HG03108 (cell line): ENCODE results near the gene NBR1.
"Not testable (repeated sequence)": the region's sequence is repeated elsewhere in the genome, so short reads cannot be mapped to it uniquely, and the experiment has no call there.

Source experiments
- ATAC-seq: cut with Tn5 transposase; IDR thresholded peaks from one replicate; pipeline ENCODE4 v1.9.1; 2021; ENCODE audit warnings: moderate library complexity; ENCODE audit not compliant: unreplicated experiment

NBR1 gene

GRCh38 chr17:43170766-43171585 is at the start of gene NBR1:
NBR1 (plus strand) TSS chr17:43171214; CDS start chr17:43175800, 4,586 bp downstream.
- ATAC-seq = peak; percentile 67

GRCh38 chr17:43125133-43125966 is 45.7 kb upstream of the NBR1 start, which contains the start of gene BRCA1:
BRCA1 (minus strand) TSS chr17:43125364; CDS start chr17:43124096, 1,268 bp downstream.
- peak; percentile 92 for ATAC-seq

- no peak for ATAC-seq
Measured at GRCh38 chr17:43125967-43126910, 44.8 kb upstream of the NBR1 start.

GRCh38 chr17:43126911-43127290 is 44.1 kb upstream of the NBR1 start:
- no peak for ATAC-seq

GRCh38 chr17:43127333-43127876 is 43.6 kb upstream of the NBR1 start:
- ATAC-seq = not testable (repeated sequence)

GRCh38 chr17:43129671-43130010 is 41.4 kb upstream of the NBR1 start:
- no peak for ATAC-seq

GRCh38 chr17:43132117-43132516 is 38.9 kb upstream of the NBR1 start:
- no peak for ATAC-seq

GRCh38 chr17:43133439-43133838 is 37.6 kb upstream of the NBR1 start:
- ATAC-seq = not testable (repeated sequence)

- no peak for ATAC-seq
Measured at GRCh38 chr17:43134774-43135453, 36.1 kb upstream of the NBR1 start.

GRCh38 chr17:43135454-43135819 is 35.6 kb upstream of the NBR1 start:
- ATAC-seq = no peak

- ATAC-seq = not testable (repeated sequence)
Measured at GRCh38 chr17:43136574-43136973, 34.4 kb upstream of the NBR1 start.

GRCh38 chr17:43138531-43138930 is 32.5 kb upstream of the NBR1 start:
- ATAC-seq = not testable (repeated sequence)

GRCh38 chr17:43140396-43141332 is 30.4 kb upstream of the NBR1 start:
- ATAC-seq = no peak

GRCh38 chr17:43142153-43142552 is 28.9 kb upstream of the NBR1 start:
- ATAC-seq = no peak

- no peak for ATAC-seq
Measured at GRCh38 chr17:43143201-43143600, 27.8 kb upstream of the NBR1 start.

GRCh38 chr17:43146649-43147048 is 24.4 kb upstream of the NBR1 start:
- no peak for ATAC-seq

- ATAC-seq = no peak
Measured at GRCh38 chr17:43151880-43152456, 19.0 kb upstream of the NBR1 start.

- ATAC-seq = not testable (repeated sequence)
Measured at GRCh38 chr17:43153197-43153835, 17.7 kb upstream of the NBR1 start.
